ENCODE data around the gene JPT1.
A peak's percentile ranks its signal among the peaks of the same experiment; 100 is the strongest.

Gene JPT1

DNA sequence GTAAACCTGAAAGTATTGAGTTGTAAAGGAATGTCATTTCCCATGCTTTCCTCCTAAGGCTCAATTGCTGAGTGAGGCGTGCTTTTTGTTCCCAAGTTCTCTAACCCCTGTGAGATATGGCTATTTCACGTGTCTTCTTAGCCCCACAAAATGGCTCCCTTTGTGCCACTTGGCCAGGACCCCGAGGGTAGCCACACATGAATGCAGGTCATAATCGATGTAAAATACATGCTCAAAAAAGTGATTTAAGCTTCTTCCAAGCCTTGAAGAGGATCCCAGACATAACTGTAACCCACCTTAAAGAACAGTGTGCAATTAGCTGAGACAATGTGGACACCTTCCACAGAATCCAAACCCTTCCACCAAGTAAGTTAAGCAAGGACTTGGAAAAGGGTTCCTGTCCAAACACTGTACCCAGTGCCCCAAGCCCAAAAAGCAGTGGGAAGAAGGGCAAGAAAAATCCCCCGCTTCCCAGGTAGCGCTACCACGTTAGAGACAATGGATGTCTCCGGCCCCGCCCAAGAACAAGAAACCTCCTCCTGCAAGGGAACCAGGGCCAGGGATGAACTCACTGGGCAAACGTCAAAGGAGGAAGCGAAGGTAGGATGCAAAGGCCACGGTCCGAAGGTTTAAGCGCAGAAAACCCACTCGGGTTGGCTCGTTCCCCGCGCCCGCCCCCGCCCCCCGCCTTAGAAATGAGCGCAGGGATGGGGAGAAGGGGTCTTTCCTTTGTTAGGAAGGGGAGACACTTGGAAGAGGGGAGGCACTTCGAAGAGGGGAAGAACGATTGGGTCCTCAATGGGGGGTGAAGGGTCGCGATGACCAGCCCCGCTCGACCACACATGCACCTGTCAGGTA is 1.2 kb downstream of the JPT1 start (continued):
- TF ChIP-seq ZNF48 (tag by site-specific recombination; IDR thresholded peaks at IDR 0.05) = no peak
- TF ChIP-seq KLF7 (tag by site-specific recombination; IDR thresholded peaks at IDR 0.05; ENCODE audit: borderline replicate concordance) = 0 out of 2 replicates have a peak, but pooled peaks have one; percentile 27
- TF ChIP-seq ZBTB7A (tag by site-specific recombination; IDR thresholded peaks at IDR 0.05; ENCODE audit: low read depth) = no peak
- peak; percentile 34; the same call in 1 of the 2 replicates for TF ChIP-seq SP3 (tag by site-specific recombination; IDR thresholded peaks at IDR 0.05)
- no peak for TF ChIP-seq ZNF514 (tag by site-specific recombination; IDR thresholded peaks at IDR 0.05)
- TF ChIP-seq HOXA7 (CRISPR knock-in tag; IDR thresholded peaks at IDR 0.05; ENCODE audit: borderline replicate concordance) = no peak
- TF ChIP-seq ZNF335 (tag by site-specific recombination; conservative IDR thresholded peaks at IDR 0.05) = peak; percentile 84
- no peak for TF ChIP-seq ZNF266 (tag by site-specific recombination; IDR thresholded peaks at IDR 0.05; ENCODE audit: low read depth)
- TF ChIP-seq ZNF184 (tag by site-specific recombination; IDR thresholded peaks at IDR 0.05) = no peak
- no peak for TF ChIP-seq ZNF585B (tag by site-specific recombination; IDR thresholded peaks at IDR 0.05)
- TF ChIP-seq ZNF555 (tag by site-specific recombination; conservative IDR thresholded peaks at IDR 0.05) = no peak
- no peak for TF ChIP-seq ZNF146 (tag by site-specific recombination; IDR thresholded peaks at IDR 0.05)
- no peak for TF ChIP-seq ZNF23 (tag by site-specific recombination; IDR thresholded peaks at IDR 0.05; ENCODE audit: borderline replicate concordance)
- no peak for TF ChIP-seq ZNF121 (tag by site-specific recombination; IDR thresholded peaks at IDR 0.05)
- TF ChIP-seq ZBTB17 (tag by site-specific recombination; IDR thresholded peaks at IDR 0.05) = peak; percentile 85
- TF ChIP-seq ZNF530 (tag by site-specific recombination; IDR thresholded peaks at IDR 0.05; ENCODE audit: low read depth) = no peak
- no peak for TF ChIP-seq ZNF560 (tag by site-specific recombination; IDR thresholded peaks at IDR 0.05; ENCODE audit: borderline replicate concordance)
- TF ChIP-seq ZBTB1 (tag by site-specific recombination; IDR thresholded peaks at IDR 0.05) = no peak
- no peak for TF ChIP-seq ZFP41 (tag by site-specific recombination; IDR thresholded peaks at IDR 0.05; ENCODE audit: borderline replicate concordance)
- TF ChIP-seq, protein P1, sequence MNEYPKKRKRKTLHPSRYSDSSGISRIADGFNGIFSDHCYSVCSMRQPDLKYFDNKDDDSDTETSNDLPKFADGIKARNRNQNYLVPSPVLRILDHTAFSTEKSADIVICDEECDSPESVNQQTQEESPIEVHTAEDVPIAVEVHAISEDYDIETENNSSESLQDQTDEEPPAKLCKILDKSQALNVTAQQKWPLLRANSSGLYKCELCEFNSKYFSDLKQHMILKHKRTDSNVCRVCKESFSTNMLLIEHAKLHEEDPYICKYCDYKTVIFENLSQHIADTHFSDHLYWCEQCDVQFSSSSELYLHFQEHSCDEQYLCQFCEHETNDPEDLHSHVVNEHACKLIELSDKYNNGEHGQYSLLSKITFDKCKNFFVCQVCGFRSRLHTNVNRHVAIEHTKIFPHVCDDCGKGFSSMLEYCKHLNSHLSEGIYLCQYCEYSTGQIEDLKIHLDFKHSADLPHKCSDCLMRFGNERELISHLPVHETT (tag by site-specific recombination; IDR thresholded peaks at IDR 0.05) = no peak
- no peak for TF ChIP-seq HOXD13 (CRISPR knock-in tag; IDR thresholded peaks at IDR 0.05; ENCODE audit: borderline replicate concordance)
- TF ChIP-seq BCL11A (tag by site-specific recombination; IDR thresholded peaks at IDR 0.05; ENCODE audit: low read depth) = peak; percentile 68; the same call in 1 of the 2 replicates
- no peak for TF ChIP-seq ZBTB21 (tag by site-specific recombination; IDR thresholded peaks at IDR 0.05)
- TF ChIP-seq, protein P2, sequence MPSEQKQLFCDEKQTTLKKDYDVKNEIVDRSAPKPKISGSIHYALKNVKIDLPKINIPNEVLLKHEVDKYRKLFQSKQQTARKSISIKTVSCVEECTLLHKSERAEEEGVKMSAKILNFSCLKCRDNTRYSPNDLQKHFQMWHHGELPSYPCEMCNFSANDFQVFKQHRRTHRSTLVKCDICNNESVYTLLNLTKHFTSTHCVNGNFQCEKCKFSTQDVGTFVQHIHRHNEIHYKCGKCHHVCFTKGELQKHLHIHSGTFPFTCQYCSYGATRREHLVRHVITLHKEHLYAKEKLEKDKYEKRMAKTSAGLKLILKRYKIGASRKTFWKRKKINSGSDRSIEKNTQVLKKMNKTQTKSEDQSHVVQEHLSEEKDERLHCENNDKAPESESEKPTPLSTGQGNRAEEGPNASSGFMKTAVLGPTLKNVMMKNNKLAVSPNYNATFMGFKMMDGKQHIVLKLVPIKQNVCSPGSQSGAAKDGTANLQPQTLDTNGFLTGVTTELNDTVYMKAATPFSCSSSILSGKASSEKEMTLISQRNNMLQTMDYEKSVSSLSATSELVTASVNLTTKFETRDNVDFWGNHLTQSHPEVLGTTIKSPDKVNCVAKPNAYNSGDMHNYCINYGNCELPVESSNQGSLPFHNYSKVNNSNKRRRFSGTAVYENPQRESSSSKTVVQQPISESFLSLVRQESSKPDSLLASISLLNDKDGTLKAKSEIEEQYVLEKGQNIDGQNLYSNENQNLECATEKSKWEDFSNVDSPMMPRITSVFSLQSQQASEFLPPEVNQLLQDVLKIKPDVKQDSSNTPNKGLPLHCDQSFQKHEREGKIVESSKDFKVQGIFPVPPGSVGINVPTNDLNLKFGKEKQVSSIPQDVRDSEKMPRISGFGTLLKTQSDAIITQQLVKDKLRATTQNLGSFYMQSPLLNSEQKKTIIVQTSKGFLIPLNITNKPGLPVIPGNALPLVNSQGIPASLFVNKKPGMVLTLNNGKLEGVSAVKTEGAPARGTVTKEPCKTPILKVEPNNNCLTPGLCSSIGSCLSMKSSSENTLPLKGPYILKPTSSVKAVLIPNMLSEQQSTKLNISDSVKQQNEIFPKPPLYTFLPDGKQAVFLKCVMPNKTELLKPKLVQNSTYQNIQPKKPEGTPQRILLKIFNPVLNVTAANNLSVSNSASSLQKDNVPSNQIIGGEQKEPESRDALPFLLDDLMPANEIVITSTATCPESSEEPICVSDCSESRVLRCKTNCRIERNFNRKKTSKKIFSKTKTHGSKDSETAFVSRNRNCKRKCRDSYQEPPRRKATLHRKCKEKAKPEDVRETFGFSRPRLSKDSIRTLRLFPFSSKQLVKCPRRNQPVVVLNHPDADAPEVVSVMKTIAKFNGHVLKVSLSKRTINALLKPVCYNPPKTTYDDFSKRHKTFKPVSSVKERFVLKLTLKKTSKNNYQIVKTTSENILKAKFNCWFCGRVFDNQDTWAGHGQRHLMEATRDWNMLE (tag by site-specific recombination; conservative IDR thresholded peaks at IDR 0.05; ENCODE audit: low read depth) = no peak
- TF ChIP-seq KLF10 (tag by site-specific recombination; IDR thresholded peaks at IDR 0.05) = no peak
- no peak for TF ChIP-seq ZNF2 (tag by site-specific recombination; IDR thresholded peaks at IDR 0.05)

All from HEK293 (cell line).